Testis (tissue), 2 donors: Measurements from ENCODE around the gene CHN2.

ENCODE experiments used
- CTCF ChIP-seq, 3 experiments: fragments of 450-650 bp in 2 of 3; fragments of 200-600 bp in 1 of 3; sonication (generic) in 1 of 3; IDR thresholded peaks; one replicate each; pipeline ENCODE4 v1.5.1; 2016 to 2019; ENCODE audit warnings: antibody characterized with exemption in 3 of 3, mild to moderate bottlenecking in 2 of 3, moderate library complexity in 1 of 3
- POLR2A ChIP-seq: fragments of 450-650 bp; IDR thresholded peaks from one replicate; pipeline ENCODE4 v1.6.1; 2017; ENCODE audit warnings: antibody characterized with exemption, mild to moderate bottlenecking, moderate library complexity

- TF ChIP-seq CTCF (IDR thresholded peaks at IDR 0.05) (no peak), POLR2A (no peak)
Measured at GRCh38 chr7:29269935-29270334, 75.4 kb downstream of the CHN2 start.
